OCI-LY1 (cell line): ENCODE data around the gene DEFB131A.
"Not testable (repeated sequence)": the region's sequence is repeated elsewhere in the genome, so short reads cannot be mapped to it uniquely, and the experiment has no call there.

Experiments used
- CTCF ChIP-seq: fragments of 200-600 bp; sonication (generic), shearing (Covaris generic); IDR thresholded peaks from 2 replicates; pipeline ENCODE4 v1.5.1; 2017; ENCODE audit warnings: mild to moderate bottlenecking, antibody characterized with exemption, low read length, moderate library complexity, mixed read lengths
- EZH2 ChIP-seq: fragments of 200-600 bp; sonication (generic), shearing (Covaris generic); IDR thresholded peaks from 2 replicates; pipeline ENCODE4 v1.8.0; 2017; ENCODE audit warnings: borderline replicate concordance, mixed run types, mild to moderate bottlenecking, antibody characterized with exemption, low read length, moderate library complexity, mixed read lengths

GRCh38 chr4:9497575-9498467 lies 53.6 kb downstream of the DEFB131A start:
- TF ChIP-seq CTCF, EZH2: not testable (repeated sequence)
